HEK293 (cell line): ENCODE measurements around the gene FAM81A.

Experiments
- CTCF ChIA-PET: fragments of 350-600 bp; formaldehyde crosslinking; extraction: SDS; loops from one replicate; lab custom pipeline; 2021; ENCODE audit warnings: antibody characterized with exemption; lab: Yijun Ruan, JAX
- POLR2A ChIA-PET: fragments of 300-600 bp; formaldehyde crosslinking; extraction: SDS; loops from one replicate; lab custom pipeline; 2020; ENCODE audit warnings: antibody characterized with exemption, inconsistent platforms; lab: Yijun Ruan, JAX
- H3K27ac ChIP-seq: fragments of 200-500 bp; sonication (Bioruptor generic); 2 replicates; pipeline ENCODE4 v1.5.1; 2014; ENCODE audit warnings: low read depth, low read length, control low read depth, inconsistent platforms; ENCODE audit errors: extremely low read depth
- H3K36me3 ChIP-seq, 2 experiments: fragments of 200-500 bp in 1 of 2; sonication (Bioruptor generic) in 1 of 2; 1 replicate in 1 of 2; 2 replicates in 1 of 2; pipeline ENCODE4 v1.5.1; 2014 to 2017; ENCODE audit warnings: inconsistent platforms in 2 of 2, low read length in 2 of 2; ENCODE audit not compliant: control insufficient read depth in 2 of 2, insufficient read depth in 1 of 2
- H3K4me1 ChIP-seq: fragments of 200-500 bp; sonication (Bioruptor generic); 2 replicates; pipeline ENCODE4 v1.5.1; 2014; ENCODE audit warnings: mild to moderate bottlenecking, low read length, inconsistent platforms; ENCODE audit not compliant: control insufficient read depth, insufficient read depth
- H3K4me3 ChIP-seq: 2 replicates; pipeline ENCODE4 v1.5.1; 2011; ENCODE audit warnings: low read depth, mild to moderate bottlenecking, control low read depth, low read length, moderate library complexity
- H3K9me3 ChIP-seq: fragments of 200-500 bp; sonication (Bioruptor generic); 2 replicates; pipeline ENCODE4 v1.5.1; 2014; ENCODE audit warnings: low read depth, low read length, inconsistent platforms; ENCODE audit not compliant: control insufficient read depth, insufficient read depth
- BCL11B ChIP-seq: fragments of 450-650 bp; formaldehyde crosslinking; IDR thresholded peaks from 2 replicates; pipeline ENCODE4 v1.5.1; 2016; ENCODE audit warnings: low read depth, missing biosample characterization, missing genetic modification characterization
- KLF7 ChIP-seq: fragments of 450-650 bp; formaldehyde crosslinking; IDR thresholded peaks from 2 replicates; pipeline ENCODE4 v1.5.1; 2016; ENCODE audit warnings: missing biosample characterization, missing genetic modification characterization, borderline replicate concordance
- RBAK ChIP-seq: fragments of 450-650 bp; formaldehyde crosslinking; IDR thresholded peaks from 2 replicates; pipeline ENCODE4 v1.5.1; 2016; ENCODE audit warnings: missing biosample characterization, missing genetic modification characterization
- SALL2 ChIP-seq: fragments of 450-650 bp; formaldehyde crosslinking; IDR thresholded peaks from 2 replicates; pipeline ENCODE4 v1.5.0; 2017; ENCODE audit warnings: missing biosample characterization, mild to moderate bottlenecking, missing genetic modification characterization, borderline replicate concordance
- YY1 ChIP-seq: fragments of 450-650 bp; formaldehyde crosslinking; IDR thresholded peaks from 2 replicates; pipeline ENCODE4 v1.5.1; 2018; ENCODE audit warnings: missing biosample characterization, missing genetic modification characterization
- ZBTB8A ChIP-seq: fragments of 450-650 bp; formaldehyde crosslinking; IDR thresholded peaks from 2 replicates; pipeline ENCODE4 v1.5.1; 2016; ENCODE audit warnings: missing biosample characterization, missing genetic modification characterization
- ZNF132 ChIP-seq: fragments of 450-650 bp; formaldehyde crosslinking; IDR thresholded peaks from 2 replicates; pipeline ENCODE4 v1.5.1; 2017; ENCODE audit warnings: missing biosample characterization, missing genetic modification characterization, borderline replicate concordance
- ZNF174 ChIP-seq: fragments of 450-650 bp; formaldehyde crosslinking; IDR thresholded peaks from 2 replicates; pipeline ENCODE4 v1.5.0; 2017; ENCODE audit warnings: missing biosample characterization, mild to moderate bottlenecking, missing genetic modification characterization
- ZNF211 ChIP-seq: fragments of 450-650 bp; formaldehyde crosslinking; IDR thresholded peaks from 2 replicates; pipeline ENCODE4 v1.5.1; 2016; ENCODE audit warnings: low read depth, missing biosample characterization, missing genetic modification characterization
- ZNF221 ChIP-seq: fragments of 450-650 bp; formaldehyde crosslinking; IDR thresholded peaks from 2 replicates; pipeline ENCODE4 v1.5.1; 2017; ENCODE audit warnings: missing biosample characterization, missing genetic modification characterization, borderline replicate concordance
- ZNF23 ChIP-seq: fragments of 450-650 bp; formaldehyde crosslinking; IDR thresholded peaks from 2 replicates; pipeline ENCODE4 v1.5.1; 2016; ENCODE audit warnings: missing biosample characterization, missing genetic modification characterization, borderline replicate concordance
- ZNF248 ChIP-seq: fragments of 450-650 bp; formaldehyde crosslinking; IDR thresholded peaks from 2 replicates; pipeline ENCODE4 v1.5.1; 2017; ENCODE audit warnings: missing biosample characterization, missing genetic modification characterization
- ZNF335 ChIP-seq: fragments of 450-650 bp; formaldehyde crosslinking; conservative IDR thresholded peaks from 2 replicates; pipeline ENCODE4 v1.5.1; 2016; ENCODE audit warnings: missing biosample characterization, missing genetic modification characterization
- ZNF37A ChIP-seq: fragments of 450-650 bp; IDR thresholded peaks from 2 replicates; pipeline ENCODE4 v1.5.1; 2018; ENCODE audit warnings: missing biosample characterization, missing genetic modification characterization
- ZNF394 ChIP-seq: fragments of 450-650 bp; formaldehyde crosslinking; IDR thresholded peaks from 2 replicates; pipeline ENCODE4 v1.5.1; 2016; ENCODE audit warnings: missing biosample characterization, missing genetic modification characterization, mild to moderate bottlenecking, moderate library complexity, borderline replicate concordance
- ZNF433 ChIP-seq: fragments of 450-650 bp; formaldehyde crosslinking; IDR thresholded peaks from 2 replicates; pipeline ENCODE4 v1.5.1; 2016; ENCODE audit warnings: missing biosample characterization, missing genetic modification characterization, low read depth
- ZNF530 ChIP-seq: fragments of 450-650 bp; formaldehyde crosslinking; IDR thresholded peaks from 2 replicates; pipeline ENCODE4 v1.5.1; 2016; ENCODE audit warnings: low read depth, missing biosample characterization, missing genetic modification characterization
- ZNF561 ChIP-seq: fragments of 450-650 bp; IDR thresholded peaks from 2 replicates; pipeline ENCODE4 v1.5.1; 2018; ENCODE audit warnings: missing biosample characterization, missing genetic modification characterization, borderline replicate concordance
- ZNF777 ChIP-seq: fragments of 450-650 bp; formaldehyde crosslinking; IDR thresholded peaks from 2 replicates; pipeline ENCODE4 v1.5.1; 2017; ENCODE audit warnings: missing biosample characterization, missing genetic modification characterization, borderline replicate concordance
- ZNF830 ChIP-seq: fragments of 450-650 bp; IDR thresholded peaks from 2 replicates; pipeline ENCODE4 v1.5.0; 2018; ENCODE audit warnings: missing biosample characterization, missing genetic modification characterization, low read depth, mild to moderate bottlenecking, moderate library complexity
- TF ChIP-seq, protein P1 (sequence below): fragments of 450-650 bp; formaldehyde crosslinking; IDR thresholded peaks from 2 replicates; pipeline ENCODE4 v1.5.1; 2016; ENCODE audit warnings: missing biosample characterization, missing genetic modification characterization
- TF ChIP-seq, protein P2 (sequence below): fragments of 450-650 bp; formaldehyde crosslinking; IDR thresholded peaks from 2 replicates; pipeline ENCODE4 v1.5.1; 2016; ENCODE audit warnings: missing biosample characterization, missing genetic modification characterization
- TF ChIP-seq, protein P3 (sequence below): fragments of 450-650 bp; formaldehyde crosslinking; IDR thresholded peaks from 2 replicates; pipeline ENCODE4 v1.5.1; 2016; ENCODE audit warnings: missing biosample characterization, missing genetic modification characterization
- TF ChIP-seq, protein P4 (sequence below): fragments of 450-650 bp; formaldehyde crosslinking; IDR thresholded peaks from 2 replicates; pipeline ENCODE4 v1.5.1; 2016; ENCODE audit warnings: missing biosample characterization, missing genetic modification characterization

Gene FAM81A

DNA sequence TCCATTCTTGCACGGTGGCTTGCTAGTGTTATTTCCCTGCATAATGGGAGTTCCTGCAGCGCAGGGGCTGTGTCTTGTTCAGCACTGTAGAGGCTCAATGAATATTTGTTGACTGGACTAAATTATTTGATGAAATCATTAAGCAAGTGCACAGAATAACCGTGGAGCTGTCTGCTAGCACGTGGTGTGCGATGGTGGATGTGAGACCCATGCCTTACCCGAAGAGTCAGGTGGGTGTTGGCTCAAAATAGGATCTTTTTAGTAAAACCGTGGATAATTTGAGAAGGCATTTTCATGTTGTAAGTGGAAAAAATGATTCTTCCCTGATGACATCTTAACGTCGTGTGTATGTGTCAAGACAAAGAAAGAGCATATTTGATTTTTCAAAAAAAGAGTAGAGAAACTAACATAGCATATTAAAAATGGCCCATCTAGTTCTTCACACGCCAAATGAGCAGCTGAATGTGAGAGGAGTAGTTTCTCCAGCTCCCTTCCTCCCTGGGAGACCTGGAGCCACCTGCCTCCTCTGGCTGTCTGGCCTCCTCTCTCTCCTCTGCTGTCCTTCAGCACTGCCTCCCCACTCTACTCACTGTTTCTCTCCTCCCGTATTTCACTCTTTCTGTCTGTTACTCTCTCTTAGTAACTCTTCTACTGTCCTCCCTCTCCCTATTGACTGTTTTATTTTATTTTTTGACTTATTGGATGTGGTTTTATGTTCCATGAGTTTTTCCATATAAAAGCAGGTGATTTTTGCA is 6.3 kb downstream of the FAM81A start:
- POLR2A ChIA-PET = no interaction called here
- H3K4me1 ChIP-seq = no peaks in the 10 kb centered on the region
- TF ChIP-seq ZBTB8A (tag by site-specific recombination) = no peak
- no peak for TF ChIP-seq ZNF132 (tag by site-specific recombination)
- no peak for TF ChIP-seq ZNF211 (tag by site-specific recombination)
- TF ChIP-seq, protein P1, sequence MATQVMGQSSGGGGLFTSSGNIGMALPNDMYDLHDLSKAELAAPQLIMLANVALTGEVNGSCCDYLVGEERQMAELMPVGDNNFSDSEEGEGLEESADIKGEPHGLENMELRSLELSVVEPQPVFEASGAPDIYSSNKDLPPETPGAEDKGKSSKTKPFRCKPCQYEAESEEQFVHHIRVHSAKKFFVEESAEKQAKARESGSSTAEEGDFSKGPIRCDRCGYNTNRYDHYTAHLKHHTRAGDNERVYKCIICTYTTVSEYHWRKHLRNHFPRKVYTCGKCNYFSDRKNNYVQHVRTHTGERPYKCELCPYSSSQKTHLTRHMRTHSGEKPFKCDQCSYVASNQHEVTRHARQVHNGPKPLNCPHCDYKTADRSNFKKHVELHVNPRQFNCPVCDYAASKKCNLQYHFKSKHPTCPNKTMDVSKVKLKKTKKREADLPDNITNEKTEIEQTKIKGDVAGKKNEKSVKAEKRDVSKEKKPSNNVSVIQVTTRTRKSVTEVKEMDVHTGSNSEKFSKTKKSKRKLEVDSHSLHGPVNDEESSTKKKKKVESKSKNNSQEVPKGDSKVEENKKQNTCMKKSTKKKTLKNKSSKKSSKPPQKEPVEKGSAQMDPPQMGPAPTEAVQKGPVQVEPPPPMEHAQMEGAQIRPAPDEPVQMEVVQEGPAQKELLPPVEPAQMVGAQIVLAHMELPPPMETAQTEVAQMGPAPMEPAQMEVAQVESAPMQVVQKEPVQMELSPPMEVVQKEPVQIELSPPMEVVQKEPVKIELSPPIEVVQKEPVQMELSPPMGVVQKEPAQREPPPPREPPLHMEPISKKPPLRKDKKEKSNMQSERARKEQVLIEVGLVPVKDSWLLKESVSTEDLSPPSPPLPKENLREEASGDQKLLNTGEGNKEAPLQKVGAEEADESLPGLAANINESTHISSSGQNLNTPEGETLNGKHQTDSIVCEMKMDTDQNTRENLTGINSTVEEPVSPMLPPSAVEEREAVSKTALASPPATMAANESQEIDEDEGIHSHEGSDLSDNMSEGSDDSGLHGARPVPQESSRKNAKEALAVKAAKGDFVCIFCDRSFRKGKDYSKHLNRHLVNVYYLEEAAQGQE (tag by site-specific recombination) = peak; percentile 50
- TF ChIP-seq, protein P2, sequence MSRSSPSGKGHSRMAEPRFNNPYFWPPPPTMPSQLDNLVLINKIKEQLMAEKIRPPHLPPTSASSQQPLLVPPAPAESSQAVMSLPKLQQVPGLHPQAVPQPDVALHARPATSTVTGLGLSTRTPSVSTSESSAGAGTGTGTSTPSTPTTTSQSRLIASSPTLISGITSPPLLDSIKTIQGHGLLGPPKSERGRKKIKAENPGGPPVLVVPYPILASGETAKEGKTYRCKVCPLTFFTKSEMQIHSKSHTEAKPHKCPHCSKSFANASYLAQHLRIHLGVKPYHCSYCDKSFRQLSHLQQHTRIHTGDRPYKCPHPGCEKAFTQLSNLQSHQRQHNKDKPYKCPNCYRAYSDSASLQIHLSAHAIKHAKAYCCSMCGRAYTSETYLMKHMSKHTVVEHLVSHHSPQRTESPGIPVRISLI (tag by site-specific recombination) = no peak
- TF ChIP-seq, all 188 proteins: peak for 1
- Histone ChIP-seq H3K36me3 (no peaks in the 10 kb centered on the region), H3K27ac (no peak overlapping the region), H3K4me3 (no peak overlapping the region), H3K9me3 (no peaks in the 10 kb centered on the region)
- CTCF ChIA-PET = no interaction called here

DNA sequence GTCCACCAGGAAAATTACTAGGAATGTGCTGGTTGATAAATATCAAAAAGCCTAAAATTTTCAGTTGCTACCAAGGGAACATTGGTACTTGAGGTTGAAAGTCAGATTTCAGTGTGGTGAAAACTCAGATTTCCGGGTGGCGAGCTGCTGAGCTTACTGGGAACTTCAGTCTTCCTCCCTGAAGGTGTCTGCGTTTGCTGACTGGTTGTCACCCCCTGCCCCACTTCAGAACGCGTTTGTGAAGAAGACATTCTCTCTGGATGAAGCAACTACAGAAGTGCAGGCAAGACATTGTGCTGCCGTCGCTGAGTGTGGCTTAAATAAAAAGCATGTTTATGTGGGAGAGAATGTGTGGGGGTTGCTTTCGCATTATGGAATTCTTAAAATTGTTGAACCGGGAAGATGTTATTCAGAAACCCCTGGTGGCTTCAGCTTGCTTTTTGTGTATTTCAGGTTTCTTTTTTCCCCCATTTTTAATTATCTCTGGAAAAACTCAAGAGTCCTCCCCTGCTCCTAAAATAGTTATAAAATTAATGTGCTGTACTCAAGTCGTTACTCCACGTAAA is 7.1 kb downstream of the FAM81A start:
- TF ChIP-seq ZNF394 (tag by site-specific recombination) (no peak), ZNF830 (tag by site-specific recombination) (no peak), ZNF23 (no peak), SALL2 (tag by site-specific recombination) (no peak), ZNF221 (no peak), ZNF174 (tag by site-specific recombination) (no peak), BCL11B (tag by site-specific recombination) (no peak), KLF7 (no peak), ZNF433 (no peak), ZNF530 (no peak), ZNF37A (tag by site-specific recombination) (no peak), ZNF335 (no peak), ZNF777 (tag by site-specific recombination) (no peak), ZNF248 (tag by site-specific recombination) (no peak), RBAK (tag by site-specific recombination) (no peak), ZNF561 (no peak), YY1 (tag by site-specific recombination) (no peak)
- TF ChIP-seq, protein P3, sequence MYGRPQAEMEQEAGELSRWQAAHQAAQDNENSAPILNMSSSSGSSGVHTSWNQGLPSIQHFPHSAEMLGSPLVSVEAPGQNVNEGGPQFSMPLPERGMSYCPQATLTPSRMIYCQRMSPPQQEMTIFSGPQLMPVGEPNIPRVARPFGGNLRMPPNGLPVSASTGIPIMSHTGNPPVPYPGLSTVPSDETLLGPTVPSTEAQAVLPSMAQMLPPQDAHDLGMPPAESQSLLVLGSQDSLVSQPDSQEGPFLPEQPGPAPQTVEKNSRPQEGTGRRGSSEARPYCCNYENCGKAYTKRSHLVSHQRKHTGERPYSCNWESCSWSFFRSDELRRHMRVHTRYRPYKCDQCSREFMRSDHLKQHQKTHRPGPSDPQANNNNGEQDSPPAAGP = no peak
- TF ChIP-seq, protein P4, sequence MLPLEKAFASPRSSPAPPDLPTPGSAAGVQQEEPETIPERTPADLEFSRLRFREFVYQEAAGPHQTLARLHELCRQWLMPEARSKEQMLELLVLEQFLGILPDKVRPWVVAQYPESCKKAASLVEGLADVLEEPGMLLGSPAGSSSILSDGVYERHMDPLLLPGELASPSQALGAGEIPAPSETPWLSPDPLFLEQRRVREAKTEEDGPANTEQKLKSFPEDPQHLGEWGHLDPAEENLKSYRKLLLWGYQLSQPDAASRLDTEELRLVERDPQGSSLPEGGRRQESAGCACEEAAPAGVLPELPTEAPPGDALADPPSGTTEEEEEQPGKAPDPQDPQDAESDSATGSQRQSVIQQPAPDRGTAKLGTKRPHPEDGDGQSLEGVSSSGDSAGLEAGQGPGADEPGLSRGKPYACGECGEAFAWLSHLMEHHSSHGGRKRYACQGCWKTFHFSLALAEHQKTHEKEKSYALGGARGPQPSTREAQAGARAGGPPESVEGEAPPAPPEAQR (tag by site-specific recombination) = no peak
- Histone ChIP-seq H3K9me3 (no peaks in the 10 kb centered on the region), H3K27ac (no peak overlapping the region), H3K4me3 (no peak overlapping the region), H3K4me1 (no peaks in the 10 kb centered on the region), H3K36me3 (no peaks in the 10 kb centered on the region)
- ChIA-PET CTCF (no interaction called here), POLR2A (no interaction called here)
